Small intestine (tissue), 7 donors: ENCODE measurements around the gene PROM2. TPM values are rescaled to one million over a fixed set of nuclear protein-coding genes. Genes with fewer than 3 reads are reported as not detected.

ENCODE experiments used
- DNase-seq, 2 donors: peaks; one replicate each; pipeline versions ENCODE4 v3.0.0 to v3.0.0-alpha.2; 2013
- FAIRE-seq: peaks from 2 replicates; lab custom pipeline; 2012; peaks lifted over from hg19 to GRCh38; lab: Jason Lieb, UNC
- H3K27ac ChIP-seq, 3 donors: one replicate each; pipeline ENCODE4 v1.5.1; 2013; ENCODE audit warnings: low read length in 2 of 3, mild to moderate bottlenecking in 2 of 3, control low read depth in 1 of 3, inconsistent platforms in 1 of 3, low read depth in 1 of 3, moderate library complexity in 1 of 3
- H3K27me3 ChIP-seq, 3 donors: one replicate each; pipeline ENCODE4 v1.6.1; 2013; ENCODE audit warnings: low read length in 3 of 3, inconsistent platforms in 1 of 3; ENCODE audit not compliant: control insufficient read depth in 3 of 3, insufficient read depth in 3 of 3
- H3K36me3 ChIP-seq, 3 donors: one replicate each; pipeline ENCODE4 v1.6.1; 2013; ENCODE audit warnings: low read length in 3 of 3, inconsistent platforms in 1 of 3, low read depth in 1 of 3, mild to moderate bottlenecking in 1 of 3, moderate library complexity in 1 of 3; ENCODE audit not compliant: control insufficient read depth in 3 of 3, insufficient read depth in 2 of 3
- H3K4me1 ChIP-seq, 3 donors: one replicate each; pipeline ENCODE4 v1.6.1; 2013; ENCODE audit warnings: low read length in 2 of 3, inconsistent platforms in 1 of 3, low read depth in 1 of 3, mild to moderate bottlenecking in 1 of 3, moderate library complexity in 1 of 3; ENCODE audit not compliant: control insufficient read depth in 3 of 3, insufficient read depth in 2 of 3
- H3K4me3 ChIP-seq, 3 donors: one replicate each; pipeline ENCODE4 v1.5.1; 2013; ENCODE audit warnings: low read length in 3 of 3, control low read depth in 1 of 3, inconsistent platforms in 1 of 3, low read depth in 1 of 3, mild to moderate bottlenecking in 1 of 3, moderate library complexity in 1 of 3
- H3K9me3 ChIP-seq, 2 donors: one replicate each; pipeline ENCODE4 v1.6.1; 2013; ENCODE audit warnings: low read depth in 1 of 2, low read length in 1 of 2; ENCODE audit not compliant: control insufficient read depth in 2 of 2, insufficient read depth in 1 of 2
- WGBS, 3 donors: extraction: QIAGEN DNeasy Blood & Tissue Kit; methylation state at CpG; one replicate each; pipeline ENCODE4 v1.1.7; 2013; 5-methylcytosine and 5-hydroxymethylcytosine counted together
- polyA plus RNA-seq, 4 donors: library from polyadenylated mRNA; stranded (reverse) in 3 of 4; unstranded in 1 of 4; fragments of 200-250 nt in 3 of 4; fragments of 120-200 nt in 1 of 4; gene quantifications; one replicate each; pipeline versions ENCODE4 v1.2.1 to v1.2.3, GENCODE V29; 2013
- donor health status: healthy with polysubstance abuse.
- donor health status: control.
- donor health status: control.
- donor health status: Bipolar disorder and iron deficiency.
- donor health status: healthy.

The PROM2 gene
- polyA plus RNA-seq, 4 donors: 1.1 to 17.9 (median 1.8) TPM

DNA sequence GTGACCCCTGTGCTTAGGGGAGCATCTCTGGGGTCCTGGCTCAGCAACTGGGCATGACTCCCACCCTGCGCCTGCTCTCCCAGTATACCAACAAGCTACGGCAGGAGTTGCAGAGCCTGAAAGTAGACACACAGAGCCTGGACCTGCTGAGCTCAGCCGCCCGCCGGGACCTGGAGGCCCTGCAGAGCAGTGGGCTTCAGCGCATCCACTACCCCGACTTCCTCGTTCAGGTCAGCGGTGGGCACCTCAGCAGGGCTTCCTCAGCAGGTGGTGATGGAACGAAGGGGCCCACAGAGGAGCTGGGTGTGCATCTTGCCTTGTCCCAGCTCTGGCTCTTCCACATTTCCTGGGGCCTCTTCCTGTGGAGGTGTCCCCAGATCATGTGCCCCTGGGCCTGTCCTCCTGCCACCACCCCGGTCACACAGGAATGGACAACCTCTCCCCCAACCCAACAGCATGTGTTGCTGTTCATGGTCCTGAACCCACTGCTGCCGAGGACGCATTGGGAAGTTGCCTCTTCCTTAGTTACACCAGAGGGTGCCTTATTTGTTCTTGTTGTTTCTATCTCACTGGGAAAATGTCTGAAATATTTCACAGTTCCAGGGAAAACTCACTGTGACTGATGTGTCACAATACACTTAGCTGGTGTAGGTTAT lies 10.8 kb downstream of the PROM2 start:
- FAIRE-seq: no peak
- Histone ChIP-seq H3K27ac (no peak overlapping the region), H3K36me3 (peaks cover 0 to 2% (median 0%) of the 10 kb centered on the region in 3 donors), H3K4me3 (no peak overlapping the region), H3K9me3 (no peaks in the 10 kb centered on the region), H3K4me1 (no peaks in the 10 kb centered on the region), H3K27me3 (no peaks in the 10 kb centered on the region)
- no peak for DNase-seq
- WGBS, 3 donors: 92 to 98% (median 97%) methylated on average over 13 of the region's 13 CpGs

DNA sequence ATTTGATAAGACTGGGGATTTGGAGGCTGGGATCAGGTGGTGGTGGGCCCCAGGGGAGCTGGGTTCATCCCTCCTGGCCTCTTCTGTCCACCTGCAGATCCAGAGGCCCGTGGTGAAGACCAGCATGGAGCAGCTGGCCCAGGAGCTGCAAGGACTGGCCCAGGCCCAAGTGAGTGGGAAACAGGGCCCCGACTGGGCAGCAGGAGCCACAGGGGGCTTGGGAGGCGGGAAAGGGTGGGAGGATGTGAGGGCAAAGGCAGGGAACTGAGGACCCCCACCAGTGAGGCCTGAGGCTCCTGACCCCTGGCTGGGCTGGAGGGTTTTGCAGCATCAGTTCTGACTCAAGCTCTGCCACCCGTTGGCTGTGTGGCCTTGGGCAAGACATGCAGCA lies 11.3 kb downstream of the PROM2 start:
- DNase-seq (no peak), FAIRE-seq (no peak)
- H3K4me3 ChIP-seq: no peak overlapping the region
- H3K27me3 ChIP-seq: no peaks in the 10 kb centered on the region
- 51 to 63% (median 61%) methylated on average over 4 of the region's 4 CpGs for WGBS, 3 donors
- H3K36me3 ChIP-seq: no peaks in the 10 kb centered on the region
- H3K9me3 ChIP-seq: peaks cover 0 to 2% of the 10 kb centered on the region in 2 donors
- H3K4me1 ChIP-seq: no peaks in the 10 kb centered on the region
- no peak overlapping the region for H3K27ac ChIP-seq

- no peak for DNase-seq
- Histone ChIP-seq H3K4me3 (no peak overlapping the region), H3K9me3 (peaks cover 0 to 7% of the 10 kb centered on the region in 2 donors), H3K4me1 (no peaks in the 10 kb centered on the region), H3K27ac (no peak overlapping the region), H3K27me3 (no peaks in the 10 kb centered on the region), H3K36me3 (no peaks in the 10 kb centered on the region)
- no peak for FAIRE-seq
- 85 to 93% (median 88%) methylated on average over 8 of the region's 8 CpGs for WGBS, 3 donors
These were observed 13.1 kb downstream of the PROM2 start for GRCh38 chr2:95287336-95287735.

DNA sequence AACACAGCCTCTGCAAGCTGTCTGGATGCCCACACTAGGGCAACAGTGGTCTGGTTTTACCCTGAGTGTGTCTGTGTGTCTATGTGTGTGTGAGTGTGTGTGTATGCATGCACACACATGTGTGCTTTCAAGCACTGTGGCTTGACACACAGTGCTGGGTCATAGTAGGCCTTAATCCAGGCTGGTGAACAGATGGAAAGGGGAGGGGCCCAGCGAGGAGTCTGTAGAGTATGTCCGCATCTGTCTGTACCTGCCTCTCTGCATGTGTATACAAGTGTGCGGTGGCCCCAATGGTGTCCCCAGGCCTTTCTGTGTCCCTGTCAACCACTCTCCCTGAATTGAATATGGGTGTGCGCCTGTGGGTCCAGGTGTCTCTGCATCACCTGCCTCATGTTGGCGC lies 13.6 kb downstream of the PROM2 start:
- H3K27me3 ChIP-seq: no peaks in the 10 kb centered on the region
- H3K4me1 ChIP-seq: no peaks in the 10 kb centered on the region
- WGBS, 3 donors: 91 to 95% (median 94%) methylated on average over 5 of the region's 5 CpGs
- peaks cover 0 to 7% of the 10 kb centered on the region in 2 donors for H3K9me3 ChIP-seq
- no peak overlapping the region for H3K27ac ChIP-seq
- FAIRE-seq (no peak), DNase-seq (no peak)
- H3K4me3 ChIP-seq: no peak overlapping the region
- no peaks in the 10 kb centered on the region for H3K36me3 ChIP-seq

GRCh38 chr2:95289253-95289652 lies 15.0 kb downstream of the PROM2 start:
- DNase-seq: no peak
- H3K9me3 ChIP-seq: peaks cover 0 to 12% of the 10 kb centered on the region in 2 donors
- H3K27ac ChIP-seq: no peak overlapping the region
- WGBS, 3 donors: 68 to 80% (median 79%) methylated on average over 7 of the region's 7 CpGs
- no peak overlapping the region for H3K4me3 ChIP-seq
- H3K36me3 ChIP-seq: no peaks in the 10 kb centered on the region
- H3K27me3 ChIP-seq: no peaks in the 10 kb centered on the region
- FAIRE-seq: no peak
- H3K4me1 ChIP-seq: no peaks in the 10 kb centered on the region

GRCh38 chr2:95291222-95291621 lies 17.0 kb downstream of the PROM2 start:
- DNase-seq (no peak), FAIRE-seq (no peak)
- Histone ChIP-seq H3K9me3 (peaks cover 0 to 12% of the 10 kb centered on the region in 2 donors), H3K36me3 (no peaks in the 10 kb centered on the region), H3K4me1 (no peaks in the 10 kb centered on the region), H3K27ac (no peak overlapping the region), H3K4me3 (no peak overlapping the region), H3K27me3 (no peaks in the 10 kb centered on the region)

DNA sequence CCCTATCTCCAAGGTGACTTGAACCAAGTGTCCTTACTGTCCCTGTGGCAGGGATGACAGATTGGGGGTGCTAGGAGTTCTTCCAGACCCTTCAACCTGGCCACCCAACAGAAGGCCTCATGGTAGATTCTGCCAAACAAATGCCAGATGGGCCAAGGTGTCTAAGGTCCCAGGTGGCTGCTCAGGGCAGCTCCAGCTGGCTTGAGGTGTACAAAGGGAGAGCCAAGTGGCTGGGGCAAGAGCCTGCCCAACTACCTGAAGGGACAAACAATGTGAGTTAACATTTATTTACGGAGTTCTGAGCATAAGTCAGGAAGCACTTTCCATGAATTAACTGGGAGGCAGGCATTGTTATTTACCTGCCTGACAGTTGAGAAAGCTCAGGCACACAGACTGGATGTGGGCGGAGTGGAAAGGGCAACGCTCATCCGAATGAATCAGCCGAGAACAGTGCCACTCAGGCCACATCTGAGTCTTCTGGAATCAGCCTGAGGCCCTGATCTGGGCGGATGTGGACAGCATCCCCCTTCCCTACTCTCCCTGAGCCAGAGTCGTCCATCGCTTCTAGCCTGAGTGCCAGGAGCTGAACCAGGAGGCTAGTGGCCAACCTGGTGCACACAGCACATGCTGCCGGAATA lies 18.5 kb downstream of the PROM2 start:
- no peak for FAIRE-seq
- peaks cover 0 to 12% of the 10 kb centered on the region in 2 donors for H3K9me3 ChIP-seq
- H3K4me1 ChIP-seq: no peaks in the 10 kb centered on the region
- WGBS, 3 donors: 87 to 92% (median 88%) methylated on average over 9 of the region's 9 CpGs
- H3K27ac ChIP-seq: no peak overlapping the region
- no peak overlapping the region for H3K4me3 ChIP-seq
- H3K36me3 ChIP-seq: no peaks in the 10 kb centered on the region
- no peaks in the 10 kb centered on the region for H3K27me3 ChIP-seq
- DNase-seq: no peak

DNA sequence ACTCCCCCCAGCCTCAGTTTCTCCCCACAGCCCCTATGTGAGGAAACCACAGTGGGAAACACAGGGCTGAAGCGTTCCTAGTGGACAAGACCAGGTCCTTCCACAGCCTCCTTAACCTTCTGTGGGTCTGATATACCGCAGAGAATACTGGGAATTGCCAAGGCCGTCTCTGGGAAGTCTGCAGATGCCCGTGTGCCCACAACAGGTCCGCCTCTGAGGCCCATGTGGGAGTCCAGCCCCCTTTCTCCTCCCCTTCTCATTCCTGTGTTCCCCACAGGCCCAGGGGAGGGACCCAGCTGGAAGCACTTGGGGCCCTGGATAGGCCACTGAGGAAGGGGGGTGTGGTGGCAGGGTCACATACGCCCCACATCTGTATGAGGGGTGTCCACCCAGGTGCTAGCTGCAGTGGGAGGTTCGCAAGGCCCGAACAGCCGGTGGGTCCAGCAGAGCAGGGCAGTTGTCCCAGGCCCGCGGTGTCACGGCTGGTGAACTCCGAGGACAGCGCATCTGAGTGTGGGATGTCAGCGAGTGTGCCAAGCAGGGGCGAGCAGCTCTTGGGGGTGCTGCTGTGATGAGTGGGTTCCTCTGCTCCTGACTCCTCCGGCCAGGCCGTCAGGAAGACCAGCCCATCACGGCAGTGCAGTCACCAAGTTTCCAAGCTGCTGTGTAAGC lies 20.5 kb downstream of the PROM2 start:
- Histone ChIP-seq H3K9me3 (peaks cover 0 to 12% of the 10 kb centered on the region in 2 donors), H3K27me3 (no peaks in the 10 kb centered on the region), H3K4me3 (no peak overlapping the region), H3K36me3 (no peaks in the 10 kb centered on the region), H3K4me1 (no peaks in the 10 kb centered on the region), H3K27ac (no peak overlapping the region)
- no peak for FAIRE-seq
- WGBS, 3 donors: 84 to 91% (median 85%) methylated on average over 19 of the region's 19 CpGs
- DNase-seq: no peak
